ENCODE data around the gene TCF15. TPM values are rescaled to one million over a fixed set of nuclear protein-coding genes. Genes with fewer than 3 reads are reported as not detected.
A peak's percentile ranks its signal among the peaks of the same experiment; 100 is the strongest.

Gene TCF15
- total and polyA plus RNA-seq, 2 of the 4 experiments (the other 2 are of a cell fraction) = not detected

DNA sequence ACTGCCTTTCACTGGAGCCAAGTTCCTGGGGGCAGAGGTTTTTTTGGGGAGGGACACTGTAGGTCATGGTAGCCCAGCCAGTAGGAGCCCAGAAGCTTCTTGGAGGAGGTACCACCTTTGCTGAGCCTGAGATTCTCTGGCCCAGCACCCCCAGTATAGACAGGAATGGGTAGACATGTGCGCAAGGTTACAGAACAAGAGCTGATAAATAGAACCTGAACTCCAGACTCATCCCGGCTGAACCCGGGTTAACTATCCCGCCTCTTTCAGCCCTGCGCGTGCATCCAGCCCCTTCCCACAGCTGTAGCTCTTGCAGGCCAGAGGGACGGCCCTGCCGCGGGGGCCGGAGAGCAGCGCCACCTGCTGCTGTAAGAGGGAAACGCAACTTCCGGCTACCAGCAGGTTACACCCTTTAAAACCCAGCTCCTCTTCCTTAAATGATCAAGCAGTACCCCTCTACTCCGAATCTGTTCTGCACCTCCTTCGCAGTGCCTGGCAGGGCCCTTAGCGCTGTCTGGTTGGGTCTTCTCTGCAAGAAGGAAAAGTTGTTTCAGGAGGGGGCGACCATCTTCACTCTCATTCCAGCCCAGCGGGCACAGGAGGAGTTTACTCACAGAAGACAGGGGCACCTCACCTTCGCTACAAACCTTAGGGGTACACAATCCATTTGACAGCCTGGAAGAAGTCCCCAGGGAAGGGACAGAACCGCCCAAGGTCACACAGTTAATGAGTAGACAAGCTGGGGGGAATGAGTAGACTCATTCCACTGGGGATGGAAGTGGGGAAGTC is 35.4 kb upstream of the TCF15 start:
- no peak overlapping the region for H2AK9ac ChIP-seq (replicated peaks; ENCODE audit: low read depth, low read length, poor library complexity)
- H4K5ac ChIP-seq (ENCODE audit: low read depth, low read length) = no peak overlapping the region
- no peak overlapping the region for H3K4ac ChIP-seq (ENCODE audit: low read depth, low read length)
- H3K9ac ChIP-seq (ENCODE audit: low read depth, low read length) = no peak overlapping the region
- intact Hi-C loops (cut with micrococcal nuclease) = loop anchor here (1.0 to 5.0 kb wide), 3 partner anchors 84 to 291 kb away; no protein-coding TSS in a partner anchor
- no peak overlapping the region for H4K91ac ChIP-seq (ENCODE audit: insufficient read depth, low read depth, low read length)
- peak; percentile 87 for ATAC-seq (ENCODE audit: low read depth)
- H3K9me1 ChIP-seq (ENCODE audit: insufficient read depth, low read length) = no peaks in the 10 kb centered on the region
- no peak overlapping the region for H3K18ac ChIP-seq (ENCODE audit: low read depth, low read length)
- WGBS, 2 experiments (ENCODE audit: extremely low coverage in 2 of 2, insufficient read length in 1 of 2) = 2% methylated on average over 9 of the region's 20 CpGs; no CpG with 5 or more reads in 1 of the 2 experiments
- H2BK5ac ChIP-seq (ENCODE audit: low read depth, low read length, poor library complexity, severe bottlenecking) = no peak overlapping the region
- H3K4me1 ChIP-seq (ENCODE audit: control insufficient read depth, insufficient read depth, low read length) = no peaks in the 10 kb centered on the region
- BruUV-seq (replicated peaks) = no TSS peak
- no peak overlapping the region for H3K4me3 ChIP-seq (ENCODE audit: insufficient read depth, low read depth, low read length)
- TF ChIP-seq MAZ (IDR thresholded peaks at IDR 0.05; ENCODE audit: borderline replicate concordance, low read depth, low read length) (peak; percentile 75; the same call in 1 of the 2 replicates), ELK1 (IDR thresholded peaks at IDR 0.05; ENCODE audit: borderline replicate concordance, low read depth, low read length) (0 out of 2 replicates have a peak, but pooled peaks have one; percentile 45), RCOR1 (IDR thresholded peaks at IDR 0.05; ENCODE audit: insufficient replicate concordance, low read length) (no peak), MXI1 (IDR thresholded peaks at IDR 0.05; ENCODE audit: borderline replicate concordance, low read depth, low read length) (no peak), SMC3 (IDR thresholded peaks at IDR 0.05; ENCODE audit: low read depth, low read length) (peak; percentile 71), NFE2L2 (IDR thresholded peaks at IDR 0.05; ENCODE audit: low read depth, low read length) (no peak), CHD1 (IDR thresholded peaks at IDR 0.05; ENCODE audit: low read depth, low read length) (no peak), RAD21 (IDR thresholded peaks at IDR 0.05; ENCODE audit: low read length) (peak; percentile 77)
- TF ChIP-seq, protein P1, sequence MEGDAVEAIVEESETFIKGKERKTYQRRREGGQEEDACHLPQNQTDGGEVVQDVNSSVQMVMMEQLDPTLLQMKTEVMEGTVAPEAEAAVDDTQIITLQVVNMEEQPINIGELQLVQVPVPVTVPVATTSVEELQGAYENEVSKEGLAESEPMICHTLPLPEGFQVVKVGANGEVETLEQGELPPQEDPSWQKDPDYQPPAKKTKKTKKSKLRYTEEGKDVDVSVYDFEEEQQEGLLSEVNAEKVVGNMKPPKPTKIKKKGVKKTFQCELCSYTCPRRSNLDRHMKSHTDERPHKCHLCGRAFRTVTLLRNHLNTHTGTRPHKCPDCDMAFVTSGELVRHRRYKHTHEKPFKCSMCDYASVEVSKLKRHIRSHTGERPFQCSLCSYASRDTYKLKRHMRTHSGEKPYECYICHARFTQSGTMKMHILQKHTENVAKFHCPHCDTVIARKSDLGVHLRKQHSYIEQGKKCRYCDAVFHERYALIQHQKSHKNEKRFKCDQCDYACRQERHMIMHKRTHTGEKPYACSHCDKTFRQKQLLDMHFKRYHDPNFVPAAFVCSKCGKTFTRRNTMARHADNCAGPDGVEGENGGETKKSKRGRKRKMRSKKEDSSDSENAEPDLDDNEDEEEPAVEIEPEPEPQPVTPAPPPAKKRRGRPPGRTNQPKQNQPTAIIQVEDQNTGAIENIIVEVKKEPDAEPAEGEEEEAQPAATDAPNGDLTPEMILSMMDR (conservative IDR thresholded peaks at IDR 0.05; ENCODE audit: low read depth, low read length) = peak; percentile 89
- H3K14ac ChIP-seq (replicated peaks; ENCODE audit: low read depth, low read length) = no peak overlapping the region
- no peak overlapping the region for H2BK120ac ChIP-seq (ENCODE audit: low read depth, low read length)
- no peaks in the 10 kb centered on the region for H3K9me3 ChIP-seq (ENCODE audit: control insufficient read depth, insufficient read depth, low read length)
- in situ Hi-C loops (cut with MboI; ENCODE audit: low sequenced_read_pairs) = loop anchor here (5.0 kb wide), 1 partner anchor 83 kb away; no protein-coding TSS in a partner anchor
- H4K8ac ChIP-seq (ENCODE audit: low read depth in 2 of 2, low read length in 2 of 2) = no peak overlapping the region
- no peak overlapping the region for H3K4me2 ChIP-seq (ENCODE audit: low read depth, low read length)
- H3K79me1 ChIP-seq (ENCODE audit: low read depth in 1 of 2, low read length in 2 of 2) = peaks cover 24 to 34% of the 10 kb centered on the region in 2 experiments; a peak in 3 of 4 replicates
- no peaks in the 10 kb centered on the region; the same call in 1 of the 2 replicates for H3K27me3 ChIP-seq (ENCODE audit: control insufficient read depth, insufficient read depth, low read length)
- POLR2A ChIA-PET (ENCODE audit: unreplicated experiment) = no interaction called here
- peaks cover 31% of the 10 kb centered on the region for H3K36me3 ChIP-seq (ENCODE audit: control insufficient read depth, insufficient read depth, low read length)
- peaks cover 36% of the 10 kb centered on the region for H4K20me1 ChIP-seq (ENCODE audit: insufficient read depth, low read length)
- CTCF ChIA-PET = interaction anchor here (0.5 to 2.0 kb wide), 15 partner anchors 11 to 477 kb away, joined by 3 to 7 read pairs (median 4); partner anchors contain the start of genes CSNK2A1 and SCRT2
- peak overlapping the region; percentile 61 for H2AFZ ChIP-seq (replicated peaks; ENCODE audit: low read length, poor library complexity)
- no peak overlapping the region for H3K56ac ChIP-seq (ENCODE audit: extremely low read depth, insufficient read depth, low read length)
- dilution Hi-C loops (cut with HindIII; ENCODE audit: low sequenced_read_pairs, unreplicated experiment) = no loop called here
- DNase-seq = peak; percentile 57
- H2AK5ac ChIP-seq (ENCODE audit: low read depth, low read length) = 0 out of 2 replicates have a peak overlapping the region, but pooled peaks have one; percentile 51
- no peak overlapping the region for H2BK15ac ChIP-seq (ENCODE audit: low read depth, low read length)
- H3K27ac ChIP-seq (ENCODE audit: insufficient read depth, low read length) = no peak overlapping the region
- no peak overlapping the region for H3K23ac ChIP-seq (ENCODE audit: low read depth, low read length)
- H2BK20ac ChIP-seq (ENCODE audit: low read depth, low read length) = no peak overlapping the region

Measured in IMR-90 (cell line).